ENCODE results near the gene FHL5. TPM values are rescaled to one million over a fixed set of nuclear protein-coding genes. Genes with fewer than 3 reads are reported as not detected.

FHL5 gene
- total RNA-seq (ENCODE audit: unreplicated experiment): not detected
- long read RNA-seq: 0 reads

- TF ChIP-seq CTCF (IDR thresholded peaks at IDR 0.05; ENCODE audit: partially characterized antibody, unreplicated experiment): no peak
- Mint-ChIP-seq H3K27me3 (ENCODE audit: unreplicated experiment) (no peaks in the 10 kb centered on the region), H3K27ac (ENCODE audit: unreplicated experiment) (no peak within 1 kb of the TSS), H3K36me3 (ENCODE audit: unreplicated experiment) (no peaks in the 10 kb centered on the region), H3K9me3 (ENCODE audit: unreplicated experiment) (no peaks in the 10 kb centered on the region), H3K4me3 (ENCODE audit: unreplicated experiment) (no peak within 1 kb of the TSS), H3K4me1 (ENCODE audit: low read depth, unreplicated experiment) (no peaks in the 10 kb centered on the region)
- no peak for DNase-seq
These were observed at the start of gene FHL5 for GRCh38 chr6:96562886-96563285. FHL5 (plus strand) TSS chr6:96563128; CDS start chr6:96603614, 40,486 bp downstream.

GRCh38 chr6:96520171-96521115, 42.5 kb upstream of the FHL5 start:
- Mint-ChIP-seq H3K9me3 (ENCODE audit: unreplicated experiment) (peaks cover 9% of the 10 kb centered on the region), H3K4me1 (ENCODE audit: low read depth, unreplicated experiment) (peaks cover 17% of the 10 kb centered on the region)

GRCh38 chr6:96521306-96521643, 41.7 kb upstream of the FHL5 start:
- DNase-seq: no peak
- Mint-ChIP-seq H3K27ac (ENCODE audit: unreplicated experiment) (peak overlapping the region; percentile 99), H3K9me3 (ENCODE audit: unreplicated experiment) (peaks cover 9% of the 10 kb centered on the region), H3K4me3 (ENCODE audit: unreplicated experiment) (peak overlapping the region; percentile 98), H3K27me3 (ENCODE audit: unreplicated experiment) (peaks cover 8% of the 10 kb centered on the region), H3K36me3 (ENCODE audit: unreplicated experiment) (no peaks in the 10 kb centered on the region), H3K4me1 (ENCODE audit: low read depth, unreplicated experiment) (peaks cover 15% of the 10 kb centered on the region)
- TF ChIP-seq CTCF (IDR thresholded peaks at IDR 0.05; ENCODE audit: partially characterized antibody, unreplicated experiment): no peak

More at GRCh38 chr6:96520171-96521115, 42.5 kb upstream of the FHL5 start:
- no peak overlapping the region for H3K27ac Mint-ChIP-seq (ENCODE audit: unreplicated experiment)
- peak overlapping the region; percentile 98 for H3K4me3 Mint-ChIP-seq (ENCODE audit: unreplicated experiment)
- H3K36me3 Mint-ChIP-seq (ENCODE audit: unreplicated experiment): no peaks in the 10 kb centered on the region
- no peak for TF ChIP-seq CTCF (IDR thresholded peaks at IDR 0.05; ENCODE audit: partially characterized antibody, unreplicated experiment)
- DNase-seq: no peak
- peaks cover 8% of the 10 kb centered on the region for H3K27me3 Mint-ChIP-seq (ENCODE audit: unreplicated experiment)

- Mint-ChIP-seq H3K27ac (ENCODE audit: unreplicated experiment) (peak within 1 kb of the TSS; percentile 99), H3K4me1 (ENCODE audit: low read depth, unreplicated experiment) (peaks cover 11% of the 10 kb centered on the region), H3K9me3 (ENCODE audit: unreplicated experiment) (peaks cover 9% of the 10 kb centered on the region), H3K36me3 (ENCODE audit: unreplicated experiment) (no peaks in the 10 kb centered on the region), H3K27me3 (ENCODE audit: unreplicated experiment) (peaks cover 8% of the 10 kb centered on the region), H3K4me3 (ENCODE audit: unreplicated experiment) (peak within 1 kb of the TSS; percentile 98)
- TF ChIP-seq CTCF (IDR thresholded peaks at IDR 0.05; ENCODE audit: partially characterized antibody, unreplicated experiment): no peak
- peak; percentile 95 for DNase-seq
These were observed 41.1 kb upstream of the FHL5 start, which contains the start of gene UFL1 for GRCh38 chr6:96521644-96522464. UFL1 (plus strand) TSS chr6:96521806; CDS start chr6:96521874, 68 bp downstream.
